H1 (cell line): ENCODE data around the gene ST6GALNAC3. TPM values are rescaled to one million over a fixed set of nuclear protein-coding genes. Genes with fewer than 3 reads are reported as not detected.

Experiments
- CTCF ChIA-PET: fragments of 300-600 bp; sonication (Branson Sonifier 250); formaldehyde crosslinking; loops from one replicate; lab custom pipeline; 2021; ENCODE audit not compliant: partially characterized antibody; lab: Charles Lee
- POLR2A ChIA-PET: fragments of 300-600 bp; sonication (Branson Sonifier 250); formaldehyde crosslinking; loops from one replicate; lab custom pipeline; 2021; ENCODE audit warnings: inconsistent platforms; ENCODE audit not compliant: partially characterized antibody; lab: Charles Lee
- DNase-seq, 2 experiments: peaks; one replicate each; pipeline versions ENCODE4 v3.0.0 to v3.0.0-alpha.2; 2010 to 2022; ENCODE audit warnings: low spot score in 2 of 2, low read depth in 1 of 2, mixed read lengths in 1 of 2
- FAIRE-seq: peaks from 2 replicates; lab custom pipeline; 2011; peaks lifted over from hg19 to GRCh38; lab: Jason Lieb, UNC
- H2AFZ ChIP-seq: 2 replicates; pipeline ENCODE4 v1.8.1; 2012; ENCODE audit warnings: low read length, inconsistent platforms
- H2AK5ac ChIP-seq: 2 replicates; pipeline ENCODE4 v1.6.1; 2013; ENCODE audit warnings: low read depth, low read length
- H2BK120ac ChIP-seq: replicated peaks from 2 replicates; pipeline ENCODE3; 2013; ENCODE audit warnings: low read depth, low read length, inconsistent platforms
- H2BK12ac ChIP-seq: 2 replicates; pipeline ENCODE4 v1.6.1; 2013; ENCODE audit warnings: low read depth, low read length
- H2BK15ac ChIP-seq: 2 replicates; pipeline ENCODE4 v1.6.1; 2013; ENCODE audit warnings: low read length
- H2BK20ac ChIP-seq: 2 replicates; pipeline ENCODE4 v1.6.1; 2013; ENCODE audit warnings: low read length
- H2BK5ac ChIP-seq: 2 replicates; pipeline ENCODE4 v1.6.1; 2013; ENCODE audit warnings: low read depth, low read length
- H3K14ac ChIP-seq: 2 replicates; pipeline ENCODE4 v1.6.1; 2013; ENCODE audit warnings: inconsistent platforms; ENCODE audit not compliant: insufficient read length
- H3K18ac ChIP-seq: 2 replicates; pipeline ENCODE4 v1.6.1; 2013; ENCODE audit warnings: low read length; ENCODE audit errors: extremely low read depth
- H3K23ac ChIP-seq: 2 replicates; pipeline ENCODE4 v1.6.1; 2013; ENCODE audit warnings: inconsistent platforms; ENCODE audit not compliant: insufficient read length
- H3K23me2 ChIP-seq: 2 replicates; pipeline ENCODE4 v1.6.1; 2013; ENCODE audit warnings: low read depth, low read length
- H3K27ac ChIP-seq: 2 replicates; pipeline ENCODE4 v1.6.1; 2011; ENCODE audit warnings: low read depth, low read length, inconsistent platforms
- H3K27me3 ChIP-seq, 4 experiments: replicated peaks in 1 of 4; 1 replicate in 1 of 4; 2 replicates in 3 of 4; pipeline versions ENCODE4 v1.6.1 to v1.8.1; 2011 to 2013; ENCODE audit warnings: low read length in 3 of 4, mild to moderate bottlenecking in 3 of 4, inconsistent platforms in 2 of 4, mixed read lengths in 2 of 4, moderate library complexity in 1 of 4; ENCODE audit not compliant: control insufficient read depth in 3 of 4, insufficient read depth in 3 of 4; ENCODE audit errors: extremely low read depth in 1 of 4
- H3K36me3 ChIP-seq, 4 experiments: 2 replicates each; pipeline versions ENCODE4 v1.6.1 to v1.8.1; 2011 to 2013; ENCODE audit warnings: mild to moderate bottlenecking in 4 of 4, low read length in 3 of 4, moderate library complexity in 2 of 4, control low read depth in 1 of 4, inconsistent platforms in 1 of 4; ENCODE audit not compliant: insufficient read depth in 4 of 4, control insufficient read depth in 2 of 4
- H3K4ac ChIP-seq: replicated peaks from 2 replicates; pipeline ENCODE3; 2013; ENCODE audit warnings: low read length, low read depth, mixed read lengths, inconsistent platforms; ENCODE audit not compliant: insufficient read length
- H3K4me1 ChIP-seq, 4 experiments: replicated peaks in 1 of 4; 1 replicate in 1 of 4; 2 replicates in 3 of 4; pipeline versions ENCODE4 v1.6.1 to v1.8.1; 2011 to 2013; ENCODE audit warnings: low read length in 3 of 4, inconsistent platforms in 2 of 4, mixed read lengths in 1 of 4; ENCODE audit not compliant: insufficient read depth in 4 of 4, control insufficient read depth in 3 of 4
- H3K4me2 ChIP-seq, 2 experiments: 2 replicates each; pipeline versions ENCODE4 v1.6.1 to v1.8.1; 2011 to 2013; ENCODE audit warnings: low read depth in 2 of 2, low read length in 2 of 2, control low read depth in 1 of 2, inconsistent platforms in 1 of 2, mild to moderate bottlenecking in 1 of 2; ENCODE audit not compliant: insufficient read depth in 1 of 2
- H3K4me3 ChIP-seq, 4 experiments: fragments of 200-600, 300-600 bp in 1 of 4; sonication (generic), shearing (Covaris generic), sonication (Bioruptor Twin) in 1 of 4; 2 replicates each; pipeline versions ENCODE4 v1.5.1 to v1.8.1; 2011 to 2016; ENCODE audit warnings: low read length in 4 of 4, low read depth in 3 of 4, control low read depth in 2 of 4, inconsistent platforms in 2 of 4, mild to moderate bottlenecking in 2 of 4, mixed read lengths in 1 of 4, moderate library complexity in 1 of 4; ENCODE audit not compliant: insufficient read depth in 2 of 4; ENCODE audit errors: extremely low read depth in 1 of 4
- H3K56ac ChIP-seq: replicated peaks from 2 replicates; pipeline ENCODE3; 2013; ENCODE audit warnings: low read depth, mild to moderate bottlenecking, mixed read lengths, low read length, inconsistent platforms; ENCODE audit not compliant: insufficient read length
- H3K79me1 ChIP-seq: 2 replicates; pipeline ENCODE4 v1.6.1; 2013; ENCODE audit warnings: low read depth, low read length, control low read depth
- H3K79me2 ChIP-seq, 2 experiments: 2 replicates each; pipeline versions ENCODE4 v1.6.1 to v1.8.1; 2012 to 2013; ENCODE audit warnings: low read length in 2 of 2, mild to moderate bottlenecking in 2 of 2, inconsistent platforms in 1 of 2; ENCODE audit not compliant: insufficient read depth in 2 of 2, control insufficient read depth in 1 of 2
- H3K9ac ChIP-seq, 4 experiments: replicated peaks in 1 of 4; 1 replicate in 1 of 4; 2 replicates in 3 of 4; pipeline versions ENCODE4 v1.6.1 to v1.8.1; 2011 to 2013; ENCODE audit warnings: low read depth in 3 of 4, low read length in 3 of 4, control low read depth in 2 of 4, mild to moderate bottlenecking in 2 of 4, moderate library complexity in 2 of 4, inconsistent platforms in 1 of 4; ENCODE audit errors: extremely low read depth in 1 of 4
- H3K9me3 ChIP-seq, 2 experiments: 2 replicates each; pipeline versions ENCODE4 v1.6.1 to v1.8.1; 2012 to 2013; ENCODE audit warnings: mild to moderate bottlenecking in 2 of 2, moderate library complexity in 2 of 2, control low read depth in 1 of 2, inconsistent platforms in 1 of 2, low read depth in 1 of 2, low read length in 1 of 2, mixed read lengths in 1 of 2; ENCODE audit not compliant: insufficient read depth in 2 of 2
- H4K20me1 ChIP-seq, 2 experiments: replicated peaks in 1 of 2; 2 replicates each; pipeline versions ENCODE3 to v1.8.1; 2011 to 2013; ENCODE audit warnings: inconsistent platforms in 2 of 2, low read length in 2 of 2, mild to moderate bottlenecking in 1 of 2; ENCODE audit not compliant: insufficient read depth in 2 of 2, control insufficient read depth in 1 of 2
- H4K5ac ChIP-seq: 2 replicates; pipeline ENCODE4 v1.6.1; 2013; ENCODE audit warnings: low read length, low read depth, mixed read lengths, inconsistent platforms; ENCODE audit not compliant: insufficient read length
- H4K8ac ChIP-seq: 2 replicates; pipeline ENCODE4 v1.8.0; 2013; ENCODE audit warnings: mild to moderate bottlenecking, moderate library complexity, low read length, inconsistent platforms; ENCODE audit not compliant: insufficient read depth; ENCODE audit errors: extremely low read depth
- H4K91ac ChIP-seq: replicated peaks from 2 replicates; pipeline ENCODE3; 2013; ENCODE audit warnings: low read length, mixed read lengths, inconsistent platforms; ENCODE audit not compliant: insufficient read length
- WGBS, 2 experiments: shearing (Covaris generic) in 1 of 2; methylation state at CpG; one replicate each; pipeline versions ENCODE4 v1.1.6 to v1.1.7; 2013 to 2015; ENCODE audit warnings: low lambda C conversion rate in 2 of 2, mixed read lengths in 2 of 2, inconsistent platforms in 1 of 2, low coverage in 1 of 2, missing lambda C conversion rate in 1 of 2; ENCODE audit not compliant: insufficient replicate concordance in 2 of 2, insufficient coverage in 1 of 2, insufficient read length in 1 of 2; ENCODE audit errors: extremely low coverage in 1 of 2, missing lambda C conversion rate in 1 of 2; 5-methylcytosine and 5-hydroxymethylcytosine counted together
- polyA plus RNA-seq, 7 experiments: library from polyadenylated mRNA; depleted of rRNA in 3 of 7; stranded (reverse) in 5 of 7; unstranded in 2 of 7; fragments of >200 nt in 5 of 7; fragments of 200-250 nt in 2 of 7; gene quantifications; 1 replicate in 5 of 7; 2 replicates in 1 of 7; 4 replicates in 1 of 7; pipeline versions ENCODE4 v1.2.1 to v1.2.3, GENCODE V29; 2011 to 2013; ENCODE audit warnings: missing spikeins in 2 of 7, mixed read lengths in 2 of 7
- total RNA-seq: library from RNA; stranded (reverse); fragmentation: NEBNext Ultra II Directional; extraction: Animal tissue kit (Norgen Biotek cat#: 25700); gene quantifications from 2 replicates; pipeline ENCODE4 v1.2.1, GENCODE V29; 2021

ST6GALNAC3 gene
- total and polyA plus RNA-seq, 2 of the 8 experiments (the other 6 are each of a cell fraction or from before 2014, with no cell fraction given), result 4.9 to 19.0 TPM

- Histone ChIP-seq H3K36me3 (no peaks in the 10 kb centered on the region), H2BK12ac (no peak overlapping the region), H3K79me1 (no peaks in the 10 kb centered on the region), H3K27me3 (no peaks in the 10 kb centered on the region), H2BK20ac (no peak overlapping the region), H3K79me2 (no peaks in the 10 kb centered on the region), H3K56ac (no peak overlapping the region), H3K23ac (no peak overlapping the region), H3K4ac (no peak overlapping the region), H2AFZ (no peak overlapping the region), H3K14ac (no peak overlapping the region), H4K20me1 (no peaks in the 10 kb centered on the region), H3K4me1 (no peaks in the 10 kb centered on the region), H3K4me3 (no peak overlapping the region), H2BK15ac (no peak overlapping the region), H2BK5ac (no peak overlapping the region), H4K91ac (no peak overlapping the region), H3K27ac (no peak overlapping the region), H3K9me3 (no peaks in the 10 kb centered on the region), H3K4me2 (no peak overlapping the region), H4K5ac (no peak overlapping the region), H2AK5ac (no peak overlapping the region), H3K23me2 (no peaks in the 10 kb centered on the region), H4K8ac (no peak overlapping the region), H3K9ac (no peak overlapping the region), H3K18ac (no peak overlapping the region), H2BK120ac (no peak overlapping the region)
- ChIA-PET POLR2A (interaction anchor here (1.4 kb wide), 1 partner anchor 11 kb away, joined by 3 read pairs; no protein-coding TSS in a partner anchor), CTCF (interaction anchor here (1.2 to 1.4 kb wide), 2 partner anchors 155 to 162 kb away, joined by 4 to 5 read pairs; no protein-coding TSS in a partner anchor)
- FAIRE-seq, result no peak
- 82% methylated on average over 2 of the region's 2 CpGs; no CpG with 5 or more reads in 1 of the 2 experiments for WGBS, 2 experiments
- DNase-seq, result no peak
These were observed 101.5 kb downstream of the ST6GALNAC3 start for GRCh38 chr1:76176000-76176399.
